HG02943 (cell line): ENCODE measurements around the gene FBLN2.
"Not testable (repeated sequence)": the region's sequence is repeated elsewhere in the genome, so short reads cannot be mapped to it uniquely, and the experiment has no call there.

Experiments
- ATAC-seq: cut with Tn5 transposase; IDR thresholded peaks from one replicate; pipeline ENCODE4 v1.9.1; 2021; ENCODE audit warnings: mild to moderate bottlenecking, low read depth, moderate library complexity; ENCODE audit not compliant: unreplicated experiment

FBLN2 gene

GRCh38 chr3:13544951-13545651 lies 3.8 kb upstream of the FBLN2 start:
- no peak for ATAC-seq

GRCh38 chr3:13545952-13546454 lies 2.9 kb upstream of the FBLN2 start:
- ATAC-seq = no peak

GRCh38 chr3:13546667-13547171 lies 2.2 kb upstream of the FBLN2 start:
- ATAC-seq = no peak

- ATAC-seq = no peak
Measured at GRCh38 chr3:13547591-13548371, 1.1 kb upstream of the FBLN2 start.

- ATAC-seq = no peak
Measured at GRCh38 chr3:13549623-13550422, 898 bp downstream of the FBLN2 start.

- no peak for ATAC-seq
Measured at GRCh38 chr3:13550423-13550690, 1.4 kb downstream of the FBLN2 start.

GRCh38 chr3:13550791-13551360 lies 2.0 kb downstream of the FBLN2 start:
- no peak for ATAC-seq

GRCh38 chr3:13552857-13553652 lies 4.1 kb downstream of the FBLN2 start:
- no peak for ATAC-seq

GRCh38 chr3:13553686-13554085 lies 4.8 kb downstream of the FBLN2 start:
- no peak for ATAC-seq

- no peak for ATAC-seq
Measured at GRCh38 chr3:13555753-13556152, 6.8 kb downstream of the FBLN2 start.

GRCh38 chr3:13556207-13556606 lies 7.3 kb downstream of the FBLN2 start:
- ATAC-seq = no peak

GRCh38 chr3:13556917-13557316 lies 8.0 kb downstream of the FBLN2 start:
- ATAC-seq = no peak

- no peak for ATAC-seq
Measured at GRCh38 chr3:13557417-13557816, 8.5 kb downstream of the FBLN2 start.

GRCh38 chr3:13557926-13558325 lies 9.0 kb downstream of the FBLN2 start:
- no peak for ATAC-seq

GRCh38 chr3:13558651-13559050 lies 9.7 kb downstream of the FBLN2 start:
- no peak for ATAC-seq

- ATAC-seq = no peak
Measured at GRCh38 chr3:13559764-13560525, 11.0 kb downstream of the FBLN2 start.

GRCh38 chr3:13561376-13561775 lies 12.5 kb downstream of the FBLN2 start:
- ATAC-seq = no peak

- ATAC-seq = no peak
Measured at GRCh38 chr3:13561967-13562366, 13.0 kb downstream of the FBLN2 start.

- not testable (repeated sequence) for ATAC-seq
Measured at GRCh38 chr3:13562421-13562820, 13.5 kb downstream of the FBLN2 start.
